ENCODE results near the gene PTRH1.
A peak's percentile ranks its signal among the peaks of the same experiment; 100 is the strongest.

Gene PTRH1

GRCh38 chr9:127705577-127706379 lies 9.7 kb downstream of the PTRH1 start:
- no peak for DNase-seq

GRCh38 chr9:127703289-127703946 lies 12.0 kb downstream of the PTRH1 start:
- DNase-seq, result peak in 23 of 42 donors; percentile 25 to 75 (median 45)
- intact Hi-C loops (cut with DNase I), result no loop called here

More at GRCh38 chr9:127705577-127706379, 9.7 kb downstream of the PTRH1 start:
- intact Hi-C loops (cut with DNase I), result no loop called here

- intact Hi-C loops (cut with DNase I), result no loop called here
- DNase-seq, result no peak
Measured at GRCh38 chr9:127700594-127701255, 14.7 kb downstream of the PTRH1 start.

GRCh38 chr9:127700140-127700539 lies 15.3 kb downstream of the PTRH1 start:
- no peak for DNase-seq
- intact Hi-C loops (cut with DNase I), result no loop called here

- peak; percentile 89 to 99 (median 98) for DNase-seq
- intact Hi-C loops (cut with DNase I), result no loop called here
Measured at GRCh38 chr9:127698985-127699670, 16.3 kb downstream of the PTRH1 start.

GRCh38 chr9:127698386-127698785 lies 17.1 kb downstream of the PTRH1 start:
- intact Hi-C loops (cut with DNase I), result no loop called here
- DNase-seq, result no peak

- no peak for DNase-seq
- intact Hi-C loops (cut with DNase I), result no loop called here
Measured at GRCh38 chr9:127697575-127697974, 17.9 kb downstream of the PTRH1 start.

- intact Hi-C loops (cut with DNase I), result no loop called here
Measured at GRCh38 chr9:127694890-127695720, 20.4 kb downstream of the PTRH1 start.

GRCh38 chr9:127693697-127694096 lies 21.8 kb downstream of the PTRH1 start:
- intact Hi-C loops (cut with DNase I), result no loop called here
- DNase-seq, result no peak

More at GRCh38 chr9:127694890-127695720, 20.4 kb downstream of the PTRH1 start:
- DNase-seq, result no peak

- intact Hi-C loops (cut with DNase I), result no loop called here
- DNase-seq, result peak in 35 of 42 donors; percentile 26 to 87 (median 62)
Measured at GRCh38 chr9:127693143-127693542, 22.3 kb downstream of the PTRH1 start.

- DNase-seq, result peak in 12 of 42 donors; percentile 10 to 61 (median 42)
- intact Hi-C loops (cut with DNase I), result no loop called here
Measured at GRCh38 chr9:127692071-127692470, 23.4 kb downstream of the PTRH1 start.

- intact Hi-C loops (cut with DNase I), result no loop called here
- peak in 12 of 42 donors; percentile 27 to 60 (median 42) for DNase-seq
Measured at GRCh38 chr9:127690735-127691134, 24.7 kb downstream of the PTRH1 start.

- intact Hi-C loops (cut with DNase I), result no loop called here
- DNase-seq, result peak in 1 of 42 donors; percentile 30
Measured at GRCh38 chr9:127689329-127690000, 26.0 kb downstream of the PTRH1 start.

- peak in 11 of 42 donors; percentile 21 to 68 (median 39) for DNase-seq
- intact Hi-C loops (cut with DNase I), result no loop called here
Measured at GRCh38 chr9:127686461-127687393, 28.7 kb downstream of the PTRH1 start.

- no peak for DNase-seq
- intact Hi-C loops (cut with DNase I), result no loop called here
Measured at GRCh38 chr9:127684576-127684975, 30.9 kb downstream of the PTRH1 start.

- intact Hi-C loops (cut with DNase I), result no loop called here
Measured at GRCh38 chr9:127683723-127684122, 31.7 kb downstream of the PTRH1 start.

More at GRCh38 chr9:127683723-127684122, 31.7 kb downstream of the PTRH1 start:
- no peak for DNase-seq
